Heart left ventricle (tissue), 13 donors: Measurements from ENCODE around the gene RARRES1.

ENCODE experiments used
- CTCF ChIP-seq, 12 donors: fragments of 200-600 bp; sonication (generic) in 4 of 12; IDR thresholded peaks; one replicate each; pipeline versions ENCODE4 v1.5.0 to v1.8.0; 2018 to 2022; ENCODE audit warnings: antibody characterized with exemption in 12 of 12, mild to moderate bottlenecking in 5 of 12
- POLR2A ChIP-seq, 2 donors: fragments of 450-650 bp; IDR thresholded peaks; one replicate each; pipeline ENCODE4 v1.6.1; 2017; ENCODE audit warnings: antibody characterized with exemption in 2 of 2, mild to moderate bottlenecking in 2 of 2, moderate library complexity in 2 of 2
- donor health status: ischemic (EF 13 %, LVEDD 7.1; RV severe dilation, severe dysfunction).
- donor health status: DM: no; HTN: yes; CAD: no.
- donor health status: DM: no; HTN: no; CAD: no.
- donor health status: ischemic (EF 25% LVEDD 6.9; RV normal size, moderate dysfunction).
- donor health status: ischemic (EF 25% LVEDD 5.7; RV mildly dilated, moderate dysfunction).
- donor health status: ischemic (EF 35%, LVEDD 5.7; RV mildly dilated, moderate dysfunction).
- donor health status: nonischemic (EF 11% LVEDD 7.7; RV severe dilation, severe dysfunction).
- donor health status: DM: yes; HTN: yes; CAD: no.
- donor health status: PGD.
- donor health status: ischemic (EF 29% LVEDD 5.4; RV normal size, mild dysfunction).
- donor health status: nonischemic (EF 23%, LVEDD 6.1; RV moderate dilation, normal function).

- no peak for TF ChIP-seq POLR2A (IDR thresholded peaks at IDR 0.05)
- TF ChIP-seq CTCF (IDR thresholded peaks at IDR 0.05) = no peak
Observed at GRCh38 chr3:158744567-158745288, 12.5 kb upstream of the RARRES1 start.
